OCI-LY3 (cell line): ENCODE results near the gene CACNA1C.

Experiments
- H2AFZ ChIP-seq: fragments of 200-600, 300-600 bp; shearing (Covaris generic); 2 replicates; pipeline ENCODE4 v1.6.0; 2014; ENCODE audit warnings: antibody characterized with exemption, low read depth, low read length
- H3K27ac ChIP-seq: fragments of 200-600, 300-600 bp; sonication (generic); 2 replicates; pipeline ENCODE4 v1.5.1; 2014; ENCODE audit warnings: mild to moderate bottlenecking, low read length, moderate library complexity, mixed read lengths
- H3K27me3 ChIP-seq: fragments of 200-600, 300-600 bp; sonication (generic); 2 replicates; pipeline ENCODE4 v1.6.1; 2014; ENCODE audit warnings: low read depth, low read length, mixed read lengths
- H3K36me3 ChIP-seq: fragments of 200-600, 300-600 bp; sonication (generic); replicated peaks from 2 replicates; pipeline ENCODE3; 2014; ENCODE audit warnings: low read depth, low read length, mixed read lengths
- H3K4me1 ChIP-seq: fragments of 300-600, 200-600 bp; sonication (generic); 2 replicates; pipeline ENCODE4 v1.6.1; 2014; ENCODE audit warnings: low read length, mixed read lengths
- H3K4me2 ChIP-seq: fragments of 200-600, 300-600 bp; sonication (generic); 2 replicates; pipeline ENCODE4 v1.6.1; 2014; ENCODE audit warnings: low read length, mixed read lengths
- H3K4me3 ChIP-seq: fragments of 300-600, 200-600 bp; sonication (generic); 2 replicates; pipeline ENCODE4 v1.5.1; 2014; ENCODE audit warnings: antibody characterized with exemption, mild to moderate bottlenecking, low read length, moderate library complexity
- H3K79me2 ChIP-seq: fragments of 300-600, 200-600 bp; shearing (Covaris generic); 2 replicates; pipeline ENCODE4 v1.6.1; 2014; ENCODE audit warnings: mild to moderate bottlenecking, low read length, mixed read lengths
- H3K9ac ChIP-seq: fragments of 300-600, 200-600 bp; shearing (Covaris generic); 2 replicates; pipeline ENCODE4 v1.6.0; 2014; ENCODE audit warnings: mild to moderate bottlenecking, low read length, moderate library complexity
- H3K9me3 ChIP-seq: fragments of 200-600, 300-600 bp; shearing (Covaris generic); 2 replicates; pipeline ENCODE4 v1.6.1; 2014; ENCODE audit warnings: low read length, mixed read lengths; ENCODE audit not compliant: insufficient read depth
- H4K20me1 ChIP-seq: fragments of 200-600, 300-600 bp; sonication (generic); 2 replicates; pipeline ENCODE4 v1.6.1; 2016; ENCODE audit warnings: low read length, mixed read lengths; ENCODE audit not compliant: insufficient read depth
- EZH2phosphoT487 ChIP-seq: fragments of 200-600 bp; shearing (Covaris generic); IDR thresholded peaks from 2 replicates; pipeline ENCODE4 v1.6.1; 2018; ENCODE audit warnings: antibody characterized with exemption, mixed run types, low read depth
- TF ChIP-seq, protein P1 (sequence below): fragments of 200-600, 300-600 bp; sonication (generic); IDR thresholded peaks from 2 replicates; pipeline ENCODE4 v1.5.1; 2014; ENCODE audit warnings: antibody characterized with exemption, low read length, low read depth

CACNA1C gene

DNA sequence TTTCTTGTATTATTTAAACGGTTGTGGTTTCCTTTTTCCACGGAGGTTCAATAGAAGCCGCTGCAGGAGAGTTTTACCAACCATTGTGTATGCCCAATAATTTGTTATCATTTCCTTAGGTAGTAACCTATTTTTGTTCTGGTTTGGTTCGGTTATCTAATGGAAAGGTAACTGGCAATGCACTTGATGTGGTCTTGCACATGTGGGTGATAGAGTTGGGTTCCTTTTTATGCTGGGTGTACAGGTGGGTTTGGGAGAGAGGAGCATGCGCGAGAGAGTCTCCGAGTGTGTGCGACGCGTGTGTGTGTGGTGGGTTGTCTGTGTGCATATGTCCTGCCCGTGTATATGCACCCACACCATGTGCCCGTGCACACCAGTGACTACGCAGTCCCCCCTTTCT, 639.3 kb downstream of the CACNA1C start:
- TF ChIP-seq, protein P1, sequence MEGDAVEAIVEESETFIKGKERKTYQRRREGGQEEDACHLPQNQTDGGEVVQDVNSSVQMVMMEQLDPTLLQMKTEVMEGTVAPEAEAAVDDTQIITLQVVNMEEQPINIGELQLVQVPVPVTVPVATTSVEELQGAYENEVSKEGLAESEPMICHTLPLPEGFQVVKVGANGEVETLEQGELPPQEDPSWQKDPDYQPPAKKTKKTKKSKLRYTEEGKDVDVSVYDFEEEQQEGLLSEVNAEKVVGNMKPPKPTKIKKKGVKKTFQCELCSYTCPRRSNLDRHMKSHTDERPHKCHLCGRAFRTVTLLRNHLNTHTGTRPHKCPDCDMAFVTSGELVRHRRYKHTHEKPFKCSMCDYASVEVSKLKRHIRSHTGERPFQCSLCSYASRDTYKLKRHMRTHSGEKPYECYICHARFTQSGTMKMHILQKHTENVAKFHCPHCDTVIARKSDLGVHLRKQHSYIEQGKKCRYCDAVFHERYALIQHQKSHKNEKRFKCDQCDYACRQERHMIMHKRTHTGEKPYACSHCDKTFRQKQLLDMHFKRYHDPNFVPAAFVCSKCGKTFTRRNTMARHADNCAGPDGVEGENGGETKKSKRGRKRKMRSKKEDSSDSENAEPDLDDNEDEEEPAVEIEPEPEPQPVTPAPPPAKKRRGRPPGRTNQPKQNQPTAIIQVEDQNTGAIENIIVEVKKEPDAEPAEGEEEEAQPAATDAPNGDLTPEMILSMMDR = no peak
- TF ChIP-seq EZH2phosphoT487 = no peak
- Histone ChIP-seq H3K79me2 (no peaks in the 10 kb centered on the region), H3K27me3 (peaks cover 12% of the 10 kb centered on the region), H2AFZ (no peak overlapping the region), H3K9me3 (no peaks in the 10 kb centered on the region), H3K4me1 (peaks cover 14% of the 10 kb centered on the region), H3K4me2 (no peak overlapping the region), H3K27ac (no peak overlapping the region), H3K36me3 (no peaks in the 10 kb centered on the region), H3K9ac (no peak overlapping the region), H3K4me3 (no peak overlapping the region), H4K20me1 (no peaks in the 10 kb centered on the region)

GRCh38 chr12:2693244-2693860, 640.6 kb downstream of the CACNA1C start:
- Histone ChIP-seq H3K79me2 (no peaks in the 10 kb centered on the region), H2AFZ (no peak overlapping the region), H3K4me1 (peaks cover 14% of the 10 kb centered on the region), H3K9me3 (no peaks in the 10 kb centered on the region), H3K36me3 (no peaks in the 10 kb centered on the region), H3K9ac (no peak overlapping the region), H3K27me3 (peaks cover 20% of the 10 kb centered on the region), H3K4me3 (no peak overlapping the region), H3K27ac (no peak overlapping the region), H4K20me1 (no peaks in the 10 kb centered on the region), H3K4me2 (no peak overlapping the region)
- TF ChIP-seq EZH2phosphoT487 = no peak

DNA sequence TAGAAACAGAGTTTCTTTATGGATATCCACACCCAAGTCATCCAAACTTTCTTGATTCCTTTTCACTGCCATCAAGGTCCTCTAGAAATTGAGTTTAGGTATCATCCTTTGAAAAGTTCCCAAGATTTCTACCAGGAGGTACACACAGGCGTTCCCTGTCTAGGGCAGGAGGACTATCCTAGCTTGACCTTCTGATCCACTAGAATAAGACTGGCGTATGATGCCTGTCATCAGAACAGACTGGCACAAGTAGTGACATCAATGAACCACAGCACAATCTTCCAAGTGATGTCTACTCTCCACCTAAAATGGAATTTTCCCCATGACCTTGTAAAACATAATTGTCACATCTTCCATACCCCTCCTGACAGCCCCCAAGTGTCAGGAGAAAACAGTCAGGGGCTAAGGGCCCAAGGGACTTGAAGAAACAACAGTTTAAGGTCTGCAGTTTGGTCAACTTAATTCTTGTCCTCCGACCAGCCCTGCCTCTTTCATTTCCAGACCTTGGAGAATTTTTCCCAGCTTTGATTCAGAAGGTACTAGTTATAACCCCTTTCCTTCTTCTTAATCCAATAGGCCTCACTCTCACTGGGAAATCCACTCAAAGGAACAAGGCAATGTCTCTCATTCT, 641.3 kb downstream of the CACNA1C start:
- Histone ChIP-seq H3K4me2 (no peak overlapping the region), H3K9ac (no peak overlapping the region), H3K4me3 (no peak overlapping the region), H4K20me1 (no peaks in the 10 kb centered on the region), H3K79me2 (no peaks in the 10 kb centered on the region), H2AFZ (no peak overlapping the region), H3K4me1 (peaks cover 14% of the 10 kb centered on the region), H3K36me3 (no peaks in the 10 kb centered on the region), H3K27me3 (peaks cover 26% of the 10 kb centered on the region), H3K27ac (no peak overlapping the region), H3K9me3 (no peaks in the 10 kb centered on the region)
- TF ChIP-seq, protein P1 = no peak
- no peak for TF ChIP-seq EZH2phosphoT487

DNA sequence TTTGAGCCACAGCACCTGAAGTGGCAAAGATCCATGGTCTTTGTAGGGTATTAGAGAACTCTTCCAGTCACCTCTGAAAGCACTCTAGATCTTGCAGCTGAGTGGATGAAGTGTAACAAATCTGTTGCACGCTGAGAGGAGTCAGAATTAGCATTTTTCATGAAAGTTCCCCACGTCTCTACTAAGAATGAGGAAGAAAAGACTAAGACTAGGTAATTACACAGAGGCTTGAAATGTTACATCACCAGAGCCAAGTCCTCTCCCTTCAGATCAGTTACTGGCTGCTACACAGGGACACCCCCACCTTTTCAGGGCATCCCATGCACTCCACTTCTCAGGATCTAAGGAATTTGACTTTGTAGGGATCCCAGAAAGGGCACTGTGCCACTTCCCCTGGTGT, 643.3 kb downstream of the CACNA1C start:
- peaks cover 27% of the 10 kb centered on the region for H3K27me3 ChIP-seq
- H3K27ac ChIP-seq = peak overlapping the region; percentile 25; the same call in 1 of the 2 replicates
- 0 out of 2 replicates have a peak overlapping the region, but pooled peaks have one; percentile 39 for H2AFZ ChIP-seq
- H3K79me2 ChIP-seq = no peaks in the 10 kb centered on the region
- TF ChIP-seq, protein P1 = no peak
- TF ChIP-seq EZH2phosphoT487 = no peak
- peak overlapping the region; percentile 24; the same call in 1 of the 2 replicates for H3K4me3 ChIP-seq
- H3K9me3 ChIP-seq = no peaks in the 10 kb centered on the region
- no peaks in the 10 kb centered on the region for H3K36me3 ChIP-seq
- no peaks in the 10 kb centered on the region for H4K20me1 ChIP-seq
- no peak overlapping the region for H3K9ac ChIP-seq
- H3K4me2 ChIP-seq = peak overlapping the region; percentile 55
- peaks cover 14% of the 10 kb centered on the region for H3K4me1 ChIP-seq
